ENCODE results near the gene DDX17. TPM values are rescaled to one million over a fixed set of nuclear protein-coding genes. Genes with fewer than 3 reads are reported as not detected.

DDX17 gene
- total and polyA plus RNA-seq, 11 donors, result 133 to 202 (median 166) TPM

DNA sequence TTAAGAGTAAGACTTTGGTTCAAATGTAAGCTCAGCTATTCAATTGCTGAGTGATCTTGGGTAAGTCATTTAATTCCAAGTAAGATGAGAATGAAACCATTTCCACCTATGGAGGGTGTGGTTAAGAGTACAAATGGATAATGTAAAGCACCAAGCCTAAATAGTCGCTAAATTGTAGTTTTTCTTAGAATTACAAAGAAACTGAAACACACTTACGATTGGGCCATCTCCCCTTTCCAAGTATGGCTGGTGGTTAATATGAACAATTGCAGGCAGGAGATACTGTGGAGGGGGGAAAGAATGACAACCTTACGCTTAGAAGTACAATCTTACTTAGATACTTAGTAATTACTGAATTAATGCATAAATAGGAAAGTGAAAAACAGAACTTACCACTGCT lies 8.2 kb downstream of the DDX17 start:
- TF ChIP-seq, protein P1, sequence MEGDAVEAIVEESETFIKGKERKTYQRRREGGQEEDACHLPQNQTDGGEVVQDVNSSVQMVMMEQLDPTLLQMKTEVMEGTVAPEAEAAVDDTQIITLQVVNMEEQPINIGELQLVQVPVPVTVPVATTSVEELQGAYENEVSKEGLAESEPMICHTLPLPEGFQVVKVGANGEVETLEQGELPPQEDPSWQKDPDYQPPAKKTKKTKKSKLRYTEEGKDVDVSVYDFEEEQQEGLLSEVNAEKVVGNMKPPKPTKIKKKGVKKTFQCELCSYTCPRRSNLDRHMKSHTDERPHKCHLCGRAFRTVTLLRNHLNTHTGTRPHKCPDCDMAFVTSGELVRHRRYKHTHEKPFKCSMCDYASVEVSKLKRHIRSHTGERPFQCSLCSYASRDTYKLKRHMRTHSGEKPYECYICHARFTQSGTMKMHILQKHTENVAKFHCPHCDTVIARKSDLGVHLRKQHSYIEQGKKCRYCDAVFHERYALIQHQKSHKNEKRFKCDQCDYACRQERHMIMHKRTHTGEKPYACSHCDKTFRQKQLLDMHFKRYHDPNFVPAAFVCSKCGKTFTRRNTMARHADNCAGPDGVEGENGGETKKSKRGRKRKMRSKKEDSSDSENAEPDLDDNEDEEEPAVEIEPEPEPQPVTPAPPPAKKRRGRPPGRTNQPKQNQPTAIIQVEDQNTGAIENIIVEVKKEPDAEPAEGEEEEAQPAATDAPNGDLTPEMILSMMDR (IDR thresholded peaks at IDR 0.05), result no peak
- TF ChIP-seq POLR2A (IDR thresholded peaks at IDR 0.05), result no peak
- no peak for ATAC-seq
- H3K4me3 ChIP-seq, result no peak overlapping the region
- DNase-seq, result no peak
- no peak overlapping the region for H3K27ac ChIP-seq
- H3K4me1 ChIP-seq, result peaks cover 5 to 51% (median 43%) of the 10 kb centered on the region in 12 donors
- intact Hi-C loops (cut with DNase I), result no loop called here
- no peaks in the 10 kb centered on the region for H3K9me3 ChIP-seq
- 83 to 89% (median 87%) methylated on average over 3 of the region's 3 CpGs for WGBS, 4 donors
- H3K36me3 ChIP-seq, result peaks cover 10 to 100% (median 93%) of the 10 kb centered on the region in 9 donors
- H3K27me3 ChIP-seq, result no peaks in the 10 kb centered on the region

DNA sequence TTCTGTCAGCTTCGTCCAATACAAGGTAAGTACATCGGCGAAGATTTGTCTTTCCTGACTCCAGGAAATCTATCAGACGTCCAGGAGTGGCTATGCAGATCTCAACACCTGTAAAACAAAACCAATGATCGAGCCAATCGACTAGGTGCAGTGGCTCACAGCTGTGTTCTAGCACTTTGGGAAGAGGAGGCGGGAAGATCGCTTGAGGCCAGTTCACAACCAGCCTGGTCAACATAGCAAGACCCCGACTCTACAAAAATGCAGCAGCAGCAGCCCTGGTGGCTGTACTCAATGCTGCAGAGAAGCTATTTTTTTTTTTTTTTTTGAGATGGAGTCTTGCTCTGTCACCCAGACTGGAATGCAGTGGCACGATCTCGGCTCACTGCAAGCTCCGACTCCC lies 11.2 kb downstream of the DDX17 start:
- intact Hi-C loops (cut with DNase I), result no loop called here
- H3K4me3 ChIP-seq, result no peak overlapping the region
- no peak overlapping the region for H3K27ac ChIP-seq
- H3K9me3 ChIP-seq, result no peaks in the 10 kb centered on the region
- 75 to 87% (median 81%) methylated on average over 12 of the region's 12 CpGs for WGBS, 4 donors
- DNase-seq (no peak), ATAC-seq (no peak)
- peaks cover 4 to 49% (median 39%) of the 10 kb centered on the region in 12 donors for H3K4me1 ChIP-seq
- peaks cover 10 to 100% (median 100%) of the 10 kb centered on the region in 9 donors for H3K36me3 ChIP-seq
- TF ChIP-seq POLR2A (IDR thresholded peaks at IDR 0.05), result no peak
- TF ChIP-seq, protein P1 (IDR thresholded peaks at IDR 0.05), result no peak
- H3K27me3 ChIP-seq, result no peaks in the 10 kb centered on the region

GRCh38 chr22:38494498-38494897 lies 11.6 kb downstream of the DDX17 start:
- Histone ChIP-seq H3K27me3 (no peaks in the 10 kb centered on the region), H3K9me3 (no peaks in the 10 kb centered on the region), H3K4me3 (no peak overlapping the region), H3K27ac (no peak overlapping the region), H3K4me1 (peaks cover 4 to 48% (median 38%) of the 10 kb centered on the region in 12 donors), H3K36me3 (peaks cover 10 to 100% (median 100%) of the 10 kb centered on the region in 9 donors)
- DNase-seq (no peak), ATAC-seq (no peak)
- 7 to 28% (median 19%) methylated on average over 2 of the region's 2 CpGs for WGBS, 4 donors
- intact Hi-C loops (cut with DNase I), result no loop called here
- no peak for TF ChIP-seq POLR2A (IDR thresholded peaks at IDR 0.05)
- TF ChIP-seq, protein P1 (IDR thresholded peaks at IDR 0.05), result no peak

DNA sequence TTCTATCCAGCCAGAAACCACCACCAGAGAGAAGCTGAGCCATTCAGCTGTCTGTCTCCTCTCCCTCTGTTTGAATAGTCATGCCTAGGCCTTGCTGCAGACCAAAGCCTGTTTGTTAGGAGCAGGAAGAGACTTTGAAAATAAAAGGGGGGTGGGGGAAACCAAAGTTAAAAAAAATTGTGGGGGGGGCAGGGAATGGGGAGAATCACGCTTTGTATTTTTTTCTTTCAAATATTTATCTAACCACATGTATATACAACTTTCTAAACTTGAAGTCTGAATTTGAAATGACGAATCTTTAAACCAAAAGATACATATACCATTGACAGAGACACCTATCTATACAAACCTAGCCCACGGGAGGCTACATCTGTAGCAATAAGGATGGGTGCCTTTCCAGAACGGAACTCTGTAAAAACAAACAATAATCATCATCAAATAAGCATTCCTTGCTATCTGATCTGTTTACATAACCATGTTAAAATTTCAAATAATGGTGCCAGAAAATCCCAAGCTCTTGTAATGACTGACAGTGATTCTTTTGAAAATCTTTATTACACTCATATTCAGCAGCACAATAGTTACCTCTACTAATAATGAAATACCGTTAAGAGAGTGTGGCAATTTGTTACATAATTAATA lies 14.3 kb downstream of the DDX17 start:
- intact Hi-C loops (cut with DNase I), result no loop called here

More for the DNA sequence above, 14.3 kb downstream of the DDX17 start:
- Histone ChIP-seq H3K27ac (peak overlapping the region in 10 of 12 donors; percentile 43 to 78 (median 74)), H3K4me3 (no peak overlapping the region), H3K4me1 (peaks cover 4 to 52% (median 30%) of the 10 kb centered on the region in 12 donors), H3K9me3 (no peaks in the 10 kb centered on the region), H3K27me3 (no peaks in the 10 kb centered on the region), H3K36me3 (peaks cover 7 to 100% (median 100%) of the 10 kb centered on the region in 9 donors)
- TF ChIP-seq, protein P1 (IDR thresholded peaks at IDR 0.05), result no peak
- TF ChIP-seq POLR2A (IDR thresholded peaks at IDR 0.05), result no peak
- WGBS, 4 donors, result 58 to 72% (median 69%) methylated on average over 5 of the region's 5 CpGs
- ATAC-seq (no peak), DNase-seq (no peak)

Data from heart left ventricle (tissue), 16 donors.